ENCODE results near the gene TNFAIP6.

TNFAIP6 gene

DNA sequence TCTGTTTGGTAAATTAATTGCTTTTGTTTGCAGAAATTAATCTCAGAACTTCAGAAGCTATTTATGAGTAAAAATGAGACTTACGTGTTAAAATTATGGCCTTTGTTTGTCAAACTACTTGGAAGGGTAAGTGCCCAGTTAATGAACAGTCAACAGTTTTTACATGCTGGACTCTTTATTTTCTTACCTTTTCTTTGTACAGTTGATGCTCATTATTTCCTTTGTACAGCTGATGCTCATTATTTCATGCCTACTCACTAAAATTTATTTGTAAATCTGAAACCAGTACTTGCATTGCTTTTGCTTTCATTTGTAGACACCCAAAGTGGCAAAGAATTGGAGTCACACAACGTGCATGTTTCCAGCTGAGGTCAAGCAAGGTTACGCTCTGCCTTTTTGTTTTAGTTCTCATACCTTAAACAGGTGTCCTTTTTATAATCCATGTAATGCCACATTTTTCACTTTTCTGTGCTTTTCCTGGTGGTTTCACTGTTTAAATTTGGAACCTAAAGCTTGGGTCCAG lies 65.6 kb downstream of the TNFAIP6 start:
- DNase-seq, result no peak

DNA sequence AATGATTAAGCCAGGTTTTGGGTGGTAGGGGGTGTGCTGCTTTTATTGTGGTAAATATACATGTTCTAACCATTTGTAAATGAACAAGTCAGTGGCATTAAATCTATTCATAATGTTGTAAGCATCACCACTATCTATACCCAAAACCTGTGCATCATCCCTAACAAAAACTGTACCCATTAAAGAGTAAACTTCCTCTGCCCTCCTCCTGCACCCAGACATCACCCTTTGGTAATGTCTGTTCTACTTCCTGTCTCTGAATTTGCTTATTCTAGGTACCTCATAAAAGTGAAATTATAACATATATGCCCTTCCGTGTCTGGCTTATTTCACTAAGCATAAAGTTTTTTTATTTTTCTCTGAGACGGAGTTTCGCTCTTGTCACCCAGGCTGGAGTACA lies 66.4 kb downstream of the TNFAIP6 start:
- no peak for DNase-seq

All from femur (tissue), 1 donor.